ENCODE measurements around the gene IPO13.

The IPO13 gene, protein sequence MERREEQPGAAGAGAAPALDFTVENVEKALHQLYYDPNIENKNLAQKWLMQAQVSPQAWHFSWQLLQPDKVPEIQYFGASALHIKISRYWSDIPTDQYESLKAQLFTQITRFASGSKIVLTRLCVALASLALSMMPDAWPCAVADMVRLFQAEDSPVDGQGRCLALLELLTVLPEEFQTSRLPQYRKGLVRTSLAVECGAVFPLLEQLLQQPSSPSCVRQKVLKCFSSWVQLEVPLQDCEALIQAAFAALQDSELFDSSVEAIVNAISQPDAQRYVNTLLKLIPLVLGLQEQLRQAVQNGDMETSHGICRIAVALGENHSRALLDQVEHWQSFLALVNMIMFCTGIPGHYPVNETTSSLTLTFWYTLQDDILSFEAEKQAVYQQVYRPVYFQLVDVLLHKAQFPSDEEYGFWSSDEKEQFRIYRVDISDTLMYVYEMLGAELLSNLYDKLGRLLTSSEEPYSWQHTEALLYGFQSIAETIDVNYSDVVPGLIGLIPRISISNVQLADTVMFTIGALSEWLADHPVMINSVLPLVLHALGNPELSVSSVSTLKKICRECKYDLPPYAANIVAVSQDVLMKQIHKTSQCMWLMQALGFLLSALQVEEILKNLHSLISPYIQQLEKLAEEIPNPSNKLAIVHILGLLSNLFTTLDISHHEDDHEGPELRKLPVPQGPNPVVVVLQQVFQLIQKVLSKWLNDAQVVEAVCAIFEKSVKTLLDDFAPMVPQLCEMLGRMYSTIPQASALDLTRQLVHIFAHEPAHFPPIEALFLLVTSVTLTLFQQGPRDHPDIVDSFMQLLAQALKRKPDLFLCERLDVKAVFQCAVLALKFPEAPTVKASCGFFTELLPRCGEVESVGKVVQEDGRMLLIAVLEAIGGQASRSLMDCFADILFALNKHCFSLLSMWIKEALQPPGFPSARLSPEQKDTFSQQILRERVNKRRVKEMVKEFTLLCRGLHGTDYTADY

DNA sequence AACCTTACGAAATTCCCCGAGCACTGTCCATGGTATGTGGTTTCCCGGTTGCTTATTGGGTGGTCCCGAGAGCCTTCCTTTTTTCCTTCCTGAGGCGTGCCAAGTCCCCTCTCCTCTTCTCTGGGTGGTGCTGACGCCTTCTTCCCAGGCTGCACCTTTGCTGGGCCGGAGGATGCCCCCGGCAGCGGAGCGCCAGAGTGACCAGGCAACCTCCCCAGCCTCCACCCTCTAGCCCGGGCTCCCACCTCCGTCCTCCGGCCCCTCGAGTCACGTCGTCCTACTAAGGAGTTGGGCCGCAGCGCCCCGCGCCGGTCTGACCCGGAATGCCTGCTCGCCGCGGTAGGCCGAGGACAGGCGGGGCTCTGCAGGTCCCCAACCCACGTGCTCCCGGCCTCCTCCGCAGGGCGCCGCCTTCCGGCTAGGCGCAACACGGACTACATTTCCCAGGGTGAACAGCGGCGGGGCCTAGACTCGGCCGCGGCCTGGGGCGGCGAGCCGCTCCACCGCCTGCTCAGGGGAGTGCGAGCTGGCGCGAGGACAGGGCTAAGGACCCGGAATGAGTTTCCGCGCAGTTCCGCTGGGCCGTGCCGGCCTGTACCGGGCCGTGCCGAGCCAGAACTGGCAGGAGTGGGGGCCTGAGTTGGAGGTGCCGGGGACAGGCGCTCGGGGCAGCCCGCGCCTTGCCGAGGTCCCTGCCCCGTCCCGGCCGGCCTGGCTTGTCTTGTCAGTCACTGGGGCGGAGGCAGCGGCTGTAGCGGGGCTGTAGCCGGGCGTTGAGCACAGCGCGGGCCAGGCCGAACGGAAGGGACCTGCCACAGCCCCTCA is at the start of gene IPO13:
TSS of gene IPO13 (plus strand) at position 715 of the 825 bp plus-strand sequence. CDS start 651 bp downstream, outside the sequence.
- DNase-seq: peak; percentile 83

- DNase-seq: no peak
Observed at GRCh38 chr1:43898981-43899380, 47.8 kb upstream of the IPO13 start.

- no peak for DNase-seq
Observed at GRCh38 chr1:43900386-43900785, 46.4 kb upstream of the IPO13 start.

- no peak for DNase-seq
Observed at GRCh38 chr1:43901196-43901961, 45.4 kb upstream of the IPO13 start.

DNA sequence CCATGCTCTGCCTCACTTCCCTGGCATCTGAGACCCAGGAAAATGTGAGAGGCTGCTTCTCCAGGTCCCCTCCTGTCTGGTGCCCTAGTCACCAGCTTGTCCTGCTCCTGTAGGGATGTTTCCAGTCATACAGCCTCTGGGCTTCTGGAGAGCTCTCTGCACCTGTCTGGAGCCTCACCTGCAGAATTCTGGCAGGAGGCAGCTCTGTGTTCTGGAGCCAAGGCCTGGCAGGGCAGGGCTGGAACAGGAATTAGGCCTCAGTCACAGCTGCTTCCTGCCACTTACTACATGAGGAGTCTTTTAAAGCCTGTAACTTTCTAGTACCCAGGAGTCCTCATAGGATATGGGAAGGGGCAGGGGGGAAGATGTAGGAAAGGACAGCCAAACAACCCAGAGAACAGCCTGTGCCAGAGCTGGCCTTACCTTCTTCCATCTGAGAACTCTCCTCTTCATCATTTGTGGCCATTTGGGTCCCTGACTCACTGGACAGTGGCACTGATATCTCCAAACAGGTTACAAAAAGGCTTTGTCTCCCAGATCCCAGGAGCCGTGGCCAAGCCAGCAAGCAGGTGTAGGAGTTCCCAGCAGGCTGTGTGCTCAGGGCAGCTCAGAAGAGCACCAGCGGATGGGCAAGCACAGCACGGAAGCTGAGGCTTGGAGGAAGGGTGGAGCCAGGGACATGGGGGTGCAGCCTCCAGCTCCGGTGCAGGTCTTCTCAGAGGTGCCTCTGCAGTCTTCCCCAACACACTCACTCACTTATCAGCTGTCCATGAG is 44.5 kb upstream of the IPO13 start:
- DNase-seq: no peak

- DNase-seq: no peak
Observed at GRCh38 chr1:43904660-43905551, 41.8 kb upstream of the IPO13 start.

DNA sequence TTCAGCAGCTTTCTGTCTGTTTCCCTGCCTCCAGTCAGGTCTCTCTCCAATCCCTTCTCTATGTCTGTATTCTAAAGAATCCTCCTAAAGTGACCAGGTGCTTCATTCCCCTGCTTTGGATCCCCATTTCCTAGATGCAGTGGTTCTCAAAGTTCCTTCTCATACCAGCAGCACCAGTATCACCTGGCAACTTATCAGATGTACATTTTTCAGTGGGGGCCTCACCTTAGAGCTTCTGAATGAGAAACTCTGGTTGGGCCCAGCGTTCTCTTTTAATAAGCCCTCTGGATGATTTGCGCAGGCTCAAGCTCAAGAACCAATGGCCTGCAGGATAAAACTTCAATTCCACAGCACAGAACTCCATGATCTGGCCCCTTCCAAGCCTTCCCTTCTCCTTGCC is 38.5 kb upstream of the IPO13 start:
- no peak for DNase-seq

GRCh38 chr1:43908858-43909257 is 37.9 kb upstream of the IPO13 start:
- DNase-seq: no peak

DNA sequence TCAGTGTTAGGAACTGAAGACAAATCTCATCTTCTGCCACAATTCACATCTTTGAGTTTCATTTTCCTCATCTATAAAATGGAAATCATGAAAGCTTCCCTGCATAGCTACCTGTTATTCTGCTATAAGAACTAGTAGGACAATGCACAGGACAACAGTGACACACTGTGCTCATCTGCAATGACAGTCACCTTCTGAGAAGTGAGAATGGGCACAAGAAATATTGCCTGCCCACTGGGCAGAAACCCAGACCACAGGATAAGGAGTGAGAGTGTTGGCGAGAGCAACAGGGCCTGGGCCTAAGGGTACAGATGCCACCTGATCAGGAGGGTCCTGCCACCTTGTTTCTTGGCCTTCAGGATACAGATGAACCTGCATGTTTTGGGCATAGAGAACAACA is 36.4 kb upstream of the IPO13 start:
- DNase-seq: no peak

GRCh38 chr1:43912607-43913006 is 34.1 kb upstream of the IPO13 start:
- DNase-seq: no peak

DNA sequence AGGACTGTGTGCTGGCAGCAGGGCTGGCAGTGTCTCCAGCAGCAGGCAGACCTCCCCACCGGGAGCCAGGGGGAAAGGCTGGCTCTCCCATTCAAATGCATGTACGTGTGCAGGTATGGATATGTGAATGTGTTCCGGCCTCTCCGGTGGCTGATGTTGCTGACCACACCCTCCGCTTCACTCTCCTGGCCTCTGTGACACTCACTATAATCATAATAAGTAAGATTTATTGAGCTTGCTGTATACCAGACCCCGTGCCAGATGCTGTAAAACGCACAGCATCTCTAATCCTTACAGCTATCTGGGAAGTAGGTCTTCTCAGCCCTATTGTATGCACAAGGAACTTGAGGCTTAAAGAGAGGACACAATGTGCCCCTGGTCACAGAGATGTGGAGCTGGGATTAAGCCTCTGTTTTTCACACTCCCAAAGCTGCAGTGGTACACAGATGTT is 33.7 kb upstream of the IPO13 start:
- DNase-seq: no peak

- DNase-seq: no peak
Observed at GRCh38 chr1:43913666-43914360, 32.9 kb upstream of the IPO13 start.

- peak; percentile 9 for DNase-seq
Observed at GRCh38 chr1:43914576-43915525, 31.9 kb upstream of the IPO13 start.

- no peak for DNase-seq
Observed at GRCh38 chr1:43919906-43920305, 26.8 kb upstream of the IPO13 start.

GRCh38 chr1:43921022-43921421 is 25.7 kb upstream of the IPO13 start:
- no peak for DNase-seq

DNA sequence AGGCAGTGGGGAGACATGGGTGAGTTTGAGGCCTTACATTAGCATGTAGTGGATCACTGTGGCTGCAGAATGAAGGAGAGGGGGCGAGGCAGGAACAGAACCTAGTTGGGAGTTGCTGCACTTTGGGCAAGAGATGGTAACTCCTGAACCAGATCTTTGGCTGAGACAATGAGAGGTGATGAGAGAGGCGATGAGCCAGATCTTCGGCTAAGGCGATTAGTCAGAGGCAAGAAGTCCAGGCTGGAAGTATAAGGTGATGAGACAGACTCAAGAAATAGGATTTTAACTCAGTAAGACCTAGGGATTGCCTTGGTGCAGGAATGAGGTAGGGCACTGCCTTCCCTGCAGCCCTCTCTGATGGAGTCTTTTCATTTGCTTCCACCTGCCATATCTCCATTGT is 22.2 kb upstream of the IPO13 start:
- no peak for DNase-seq

GRCh38 chr1:43925846-43926245 is 20.9 kb upstream of the IPO13 start:
- no peak for DNase-seq

Measured in NCI-H1694 treated with DMSO at 0.1 percent for 48 hours (cell line).